ENCODE results near the gene JPH4.
"Not testable (repeated sequence)": the region's sequence is repeated elsewhere in the genome, so short reads cannot be mapped to it uniquely, and the experiment has no call there.

JPH4 gene

GRCh38 chr14:23608454-23608853, 29.9 kb upstream of the JPH4 start:
- FAIRE-seq = no peak

GRCh38 chr14:23605931-23606585, 27.5 kb upstream of the JPH4 start:
- FAIRE-seq = no peak

DNA sequence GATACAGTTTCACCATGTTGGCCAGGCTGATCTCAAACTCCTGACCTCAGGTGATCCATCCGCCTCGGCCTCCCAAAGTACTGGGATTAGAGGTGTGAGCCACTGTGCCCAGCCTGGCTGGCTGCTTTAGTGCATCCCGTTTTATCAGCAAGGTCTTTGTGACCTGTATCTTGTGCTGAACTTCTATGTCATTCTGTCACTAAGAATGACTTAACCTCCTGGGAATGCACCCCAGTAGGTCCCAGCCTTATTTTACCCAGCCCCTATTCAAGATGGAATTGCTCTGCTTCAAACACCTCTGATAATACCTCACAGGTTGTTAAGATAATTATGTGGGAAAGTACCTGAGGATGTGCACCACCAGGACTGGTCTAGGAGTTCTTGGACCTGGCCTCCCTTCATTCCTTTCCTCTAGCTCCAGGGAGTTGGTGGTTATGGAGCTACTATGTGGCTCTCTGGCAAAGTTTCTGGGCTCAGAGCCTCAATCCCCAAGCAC, 26.1 kb upstream of the JPH4 start:
- no peak for FAIRE-seq

- FAIRE-seq = no peak
Observed at GRCh38 chr14:23604148-23604547, 25.6 kb upstream of the JPH4 start.

GRCh38 chr14:23603103-23603502, 24.5 kb upstream of the JPH4 start:
- FAIRE-seq = no peak

- no peak for FAIRE-seq
Observed at GRCh38 chr14:23602181-23603095, 23.8 kb upstream of the JPH4 start.

GRCh38 chr14:23601845-23602180, 23.2 kb upstream of the JPH4 start:
- no peak for FAIRE-seq

DNA sequence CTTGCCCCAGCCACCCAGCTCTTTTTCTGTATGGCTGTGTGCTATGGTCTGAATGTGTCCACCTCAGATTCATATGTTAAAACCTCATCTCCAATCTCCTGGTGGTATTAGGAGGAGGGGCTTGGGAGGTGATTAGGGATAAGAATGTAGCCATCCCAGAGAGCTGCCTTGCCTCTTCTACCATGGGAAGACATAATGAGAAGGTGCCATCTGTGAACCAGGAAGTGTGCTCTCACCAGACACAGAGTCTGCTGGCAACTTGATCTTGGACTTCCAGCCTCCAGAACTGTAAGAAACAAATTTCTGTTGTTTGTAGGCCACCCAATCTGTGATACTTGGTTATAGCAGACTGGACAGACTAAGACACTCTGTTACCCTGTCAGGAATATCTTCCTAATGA, 22.8 kb upstream of the JPH4 start:
- FAIRE-seq = no peak

- FAIRE-seq = no peak
Observed at GRCh38 chr14:23600806-23601205, 22.2 kb upstream of the JPH4 start.

GRCh38 chr14:23600322-23600707, 21.7 kb upstream of the JPH4 start:
- no peak for FAIRE-seq

GRCh38 chr14:23594191-23594590, 15.6 kb upstream of the JPH4 start:
- not testable (repeated sequence) for FAIRE-seq

DNA sequence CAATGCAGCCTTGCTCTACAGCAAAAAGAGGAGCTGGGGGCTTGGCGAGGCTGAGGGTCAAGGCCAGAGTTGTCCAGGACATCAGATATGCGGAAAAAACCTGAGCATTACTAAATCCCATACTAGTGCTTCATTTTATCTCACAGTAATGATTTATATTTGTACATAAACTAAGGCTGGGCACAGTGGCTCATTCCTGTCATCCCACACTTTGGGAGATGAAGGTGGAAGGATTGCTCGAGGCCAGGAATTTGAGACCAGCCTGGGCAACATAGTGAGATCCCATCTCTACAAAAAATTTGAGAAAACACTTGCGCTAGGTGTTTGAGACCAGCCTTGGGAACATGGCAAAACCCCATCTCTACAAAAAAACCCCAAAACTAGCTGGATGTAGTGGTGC, 11.6 kb upstream of the JPH4 start:
- FAIRE-seq = no peak

GRCh38 chr14:23589606-23590005, 11.0 kb upstream of the JPH4 start:
- no peak for FAIRE-seq

GRCh38 chr14:23588884-23589598, 10.5 kb upstream of the JPH4 start:
- FAIRE-seq = no peak

GRCh38 chr14:23584527-23585203, 6.1 kb upstream of the JPH4 start:
- not testable (repeated sequence) for FAIRE-seq

DNA sequence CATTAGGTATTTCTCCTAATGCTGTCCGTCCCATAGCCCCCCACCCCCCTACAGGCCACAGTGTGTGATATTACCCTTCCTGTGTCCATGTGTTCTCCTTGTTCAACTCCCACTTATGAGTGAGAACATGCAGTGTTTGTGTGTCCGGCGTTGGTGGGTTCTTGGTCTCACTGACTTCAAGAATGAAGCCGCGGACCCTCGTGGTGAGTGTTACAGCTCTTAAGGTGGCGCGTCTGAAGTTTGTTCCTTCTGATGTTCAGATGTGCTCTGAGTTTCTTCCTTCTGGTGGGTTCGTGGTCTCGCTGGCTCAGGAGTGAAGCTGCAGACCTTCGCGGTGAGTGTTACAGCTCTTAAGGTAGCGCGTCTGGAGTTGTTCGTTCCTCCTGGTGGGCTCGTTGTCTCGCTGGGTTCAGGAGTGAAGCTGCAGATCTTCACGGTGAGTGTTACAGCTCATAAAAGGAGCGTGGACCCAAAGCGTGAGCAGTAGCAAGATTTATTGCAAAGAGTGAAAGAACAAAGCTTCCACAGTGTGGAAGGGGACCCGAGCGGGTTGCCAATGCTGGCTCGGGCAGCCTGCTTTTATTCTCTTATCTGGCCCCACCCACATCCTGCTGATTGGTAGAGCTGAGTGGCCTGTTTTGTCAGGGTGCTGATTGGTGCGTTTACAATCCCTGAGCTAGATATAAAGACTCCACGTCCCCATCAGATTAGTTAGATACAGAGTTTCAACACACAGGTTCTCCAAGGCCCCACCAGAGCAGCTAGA, 5.4 kb upstream of the JPH4 start:
- not testable (repeated sequence) for FAIRE-seq

GRCh38 chr14:23582906-23583760, 4.5 kb upstream of the JPH4 start:
- no peak for FAIRE-seq

- no peak for FAIRE-seq
Observed at GRCh38 chr14:23580948-23581281, 2.3 kb upstream of the JPH4 start.

DNA sequence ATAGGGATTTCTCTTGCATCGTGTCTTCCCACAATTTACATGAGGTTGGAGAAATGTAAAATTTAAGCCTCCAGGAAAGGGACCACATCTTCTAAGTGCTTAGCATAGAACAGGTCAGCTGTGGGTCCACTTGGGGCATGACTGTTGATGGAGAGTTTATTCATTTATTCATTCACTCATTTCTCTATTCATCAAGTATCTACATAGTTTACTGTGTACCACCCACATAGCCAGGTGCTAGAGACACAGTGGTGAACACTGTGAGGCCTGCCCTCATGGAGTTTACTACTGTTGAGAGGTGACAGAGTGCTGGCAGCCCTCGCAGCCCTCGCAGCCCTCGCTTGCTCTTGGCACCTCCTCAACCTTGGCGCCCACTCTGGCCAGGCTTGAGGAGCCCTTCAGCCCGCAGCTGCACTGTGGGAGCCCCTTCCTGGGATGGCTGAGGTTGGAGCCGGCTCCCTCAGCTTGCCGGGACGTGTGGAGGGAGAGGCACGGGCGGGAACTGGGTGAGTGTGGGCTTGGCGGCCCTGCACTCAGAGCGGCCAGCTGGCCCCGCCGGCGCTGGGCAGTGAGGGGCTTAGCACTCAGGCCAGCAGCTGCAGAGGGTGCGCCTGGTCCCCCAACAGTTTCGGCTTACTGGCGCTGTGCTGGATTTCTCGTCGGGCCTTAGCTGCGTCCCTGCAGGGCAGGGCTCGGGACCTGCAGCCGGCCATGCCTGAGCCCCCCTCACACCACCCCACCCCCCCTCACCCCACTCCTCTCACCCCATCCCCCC, 1.7 kb upstream of the JPH4 start:
- FAIRE-seq = no peak

DNA sequence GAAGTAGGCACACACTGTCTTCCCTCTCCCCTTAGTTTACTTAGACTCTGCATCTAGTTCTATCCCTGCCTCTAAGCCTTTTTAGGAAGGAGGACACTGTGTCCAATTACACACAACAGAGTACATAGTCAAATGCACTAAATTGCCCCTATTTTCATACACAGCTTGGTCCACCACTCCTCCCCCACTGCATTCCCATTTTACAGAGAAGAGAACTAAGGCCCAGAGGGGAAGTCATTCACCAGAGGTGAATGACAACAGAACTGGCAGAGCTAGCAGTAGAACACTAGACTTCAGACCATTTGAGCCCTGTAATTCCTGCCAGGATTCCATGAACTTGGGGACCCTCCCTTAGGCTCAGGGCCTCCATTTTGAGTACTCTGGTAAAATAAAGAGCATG, 1.1 kb upstream of the JPH4 start:
- FAIRE-seq = no peak

- no peak for FAIRE-seq
Observed at GRCh38 chr14:23579311-23579630, 681 bp upstream of the JPH4 start.

Data from G401.6 (cell line).